Duodenal mucosa (tissue), 2 donors: Measurements from ENCODE around the gene ADCY1.
"Not testable (repeated sequence)": the region's sequence is repeated elsewhere in the genome, so short reads cannot be mapped to it uniquely, and the experiment has no call there.

Source experiments
- H3K27ac ChIP-seq: one replicate; pipeline ENCODE4 v1.7.0; 2013; ENCODE audit warnings: low read depth, low read length
- H3K27me3 ChIP-seq, 2 donors: one replicate each; pipeline ENCODE4 v1.7.0; 2013; ENCODE audit warnings: low read length in 2 of 2, control low read depth in 1 of 2; ENCODE audit not compliant: insufficient read depth in 2 of 2, control insufficient read depth in 1 of 2
- H3K36me3 ChIP-seq, 2 donors: one replicate each; pipeline ENCODE4 v1.7.0; 2013; ENCODE audit warnings: low read length in 2 of 2, control low read depth in 1 of 2; ENCODE audit not compliant: insufficient read depth in 2 of 2, control insufficient read depth in 1 of 2
- H3K4me1 ChIP-seq, 2 donors: one replicate each; pipeline ENCODE4 v1.7.0; 2013; ENCODE audit warnings: low read length in 2 of 2, control low read depth in 1 of 2; ENCODE audit not compliant: insufficient read depth in 2 of 2, control insufficient read depth in 1 of 2
- H3K4me3 ChIP-seq, 2 donors: one replicate each; pipeline ENCODE4 v1.7.0; 2013; ENCODE audit warnings: low read length in 2 of 2, low read depth in 1 of 2
- H3K9ac ChIP-seq, 2 donors: one replicate each; pipeline ENCODE4 v1.7.0; 2013; ENCODE audit warnings: low read length in 2 of 2, low read depth in 1 of 2
- H3K9me3 ChIP-seq, 2 donors: one replicate each; pipeline ENCODE4 v1.7.0; 2013; ENCODE audit warnings: low read length in 2 of 2, control low read depth in 1 of 2; ENCODE audit not compliant: control insufficient read depth in 1 of 2

The ADCY1 gene

DNA sequence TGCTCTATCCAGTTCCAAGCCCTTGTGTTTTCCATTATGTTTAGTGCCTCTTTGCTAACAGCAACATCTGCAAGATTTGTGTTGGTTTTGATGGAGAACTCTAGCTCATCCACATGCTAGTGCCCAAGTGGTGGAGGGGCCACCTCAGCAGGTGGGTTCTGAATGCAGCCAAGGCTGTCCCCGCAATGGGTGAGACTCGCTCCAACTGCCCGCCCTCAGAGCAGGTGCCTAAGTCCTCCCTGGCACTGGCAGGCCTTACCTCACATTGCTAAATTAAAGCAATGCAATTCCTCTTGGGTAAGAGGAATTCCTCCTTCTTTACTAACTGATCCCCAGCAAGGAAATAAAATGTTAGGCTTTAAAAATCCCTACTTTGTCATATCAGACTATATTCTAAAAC lies 146.8 kb downstream of the ADCY1 start:
- no peaks in the 10 kb centered on the region for H3K4me1 ChIP-seq
- peaks cover 0 to 15% of the 10 kb centered on the region in 2 donors for H3K36me3 ChIP-seq
- no peak overlapping the region for H3K4me3 ChIP-seq
- no peak overlapping the region for H3K9ac ChIP-seq
- H3K9me3 ChIP-seq = no peaks in the 10 kb centered on the region
- H3K27me3 ChIP-seq = no peaks in the 10 kb centered on the region
- no peak overlapping the region for H3K27ac ChIP-seq

GRCh38 chr7:45721686-45722598 lies 147.8 kb downstream of the ADCY1 start:
- no peaks in the 10 kb centered on the region for H3K27me3 ChIP-seq
- no peaks in the 10 kb centered on the region for H3K4me1 ChIP-seq
- no peak overlapping the region for H3K27ac ChIP-seq

GRCh38 chr7:45725231-45725630 lies 151.1 kb downstream of the ADCY1 start:
- not testable (repeated sequence) for H3K9ac ChIP-seq, H3K4me1 ChIP-seq
- peaks cover 10 to 30% of the 10 kb centered on the region in 2 donors for H3K36me3 ChIP-seq

More at GRCh38 chr7:45721686-45722598, 147.8 kb downstream of the ADCY1 start:
- peaks cover 3 to 21% of the 10 kb centered on the region in 2 donors for H3K36me3 ChIP-seq
- H3K9me3 ChIP-seq = no peaks in the 10 kb centered on the region
- no peak overlapping the region for H3K4me3 ChIP-seq
- H3K9ac ChIP-seq = no peak overlapping the region

DNA sequence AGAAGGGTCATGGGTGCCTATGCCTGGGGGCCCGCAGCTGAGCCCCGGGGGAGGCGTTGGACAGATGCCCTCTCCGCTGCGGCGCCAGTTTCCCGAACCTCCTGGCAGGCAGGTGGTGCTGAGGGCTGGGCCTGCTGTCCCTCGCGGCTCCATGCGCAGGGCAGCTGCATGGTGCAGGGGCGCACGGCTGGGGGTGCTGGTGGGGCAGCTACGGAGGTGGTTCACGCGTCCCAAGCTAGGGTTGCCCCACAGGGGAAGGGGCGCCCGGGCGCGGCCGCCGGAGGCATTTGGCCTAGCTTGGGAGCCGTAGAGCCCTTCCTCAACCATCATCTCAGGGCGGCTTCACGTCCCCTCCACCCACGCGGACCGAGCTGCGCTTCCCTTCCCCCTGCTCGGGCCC lies 152.7 kb downstream of the ADCY1 start:
- Histone ChIP-seq H3K4me3 (no peak overlapping the region), H3K9ac (no peak overlapping the region), H3K27me3 (no peaks in the 10 kb centered on the region), H3K9me3 (no peaks in the 10 kb centered on the region), H3K27ac (no peak overlapping the region), H3K36me3 (peaks cover 10 to 30% of the 10 kb centered on the region in 2 donors), H3K4me1 (no peaks in the 10 kb centered on the region)

More at GRCh38 chr7:45725231-45725630, 151.1 kb downstream of the ADCY1 start:
- H3K4me3 ChIP-seq, H3K9me3 ChIP-seq, H3K27me3 ChIP-seq, H3K27ac ChIP-seq: not testable (repeated sequence)

DNA sequence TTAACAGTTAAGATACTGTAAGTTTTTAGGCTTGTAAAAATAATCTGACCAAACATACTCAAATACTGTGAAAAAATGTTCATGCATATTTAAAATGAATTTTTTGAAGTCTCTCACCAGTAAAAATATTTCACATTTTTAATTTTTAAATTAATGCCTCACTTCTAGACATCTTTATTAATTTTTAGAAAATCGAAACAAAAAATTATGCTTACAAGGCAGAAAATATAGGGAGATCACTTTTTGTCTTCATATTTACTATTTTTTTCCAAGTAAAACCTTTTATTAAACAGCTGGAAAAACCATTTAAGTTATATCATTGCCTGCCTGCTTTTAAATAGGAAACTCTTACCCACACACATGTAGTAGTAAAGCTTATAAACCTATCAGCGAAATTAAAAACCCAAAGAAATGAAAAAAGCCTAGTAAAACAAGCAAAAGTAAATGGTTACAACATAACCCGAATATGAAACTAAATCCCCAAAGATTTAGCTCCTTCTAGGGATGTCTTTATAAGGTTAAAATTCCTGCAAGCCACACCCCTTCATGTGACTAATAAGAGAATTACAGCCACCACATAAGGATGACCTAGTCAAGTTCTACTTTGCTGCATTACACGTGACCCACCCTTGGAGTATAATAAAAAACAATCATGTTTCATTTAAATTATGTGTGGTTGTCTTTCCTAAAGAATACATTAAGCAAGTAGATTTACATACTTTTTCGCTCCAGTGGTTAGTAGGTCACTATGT lies 157.7 kb downstream of the ADCY1 start:
- peaks cover 8 to 13% of the 10 kb centered on the region in 2 donors for H3K36me3 ChIP-seq
- H3K27ac ChIP-seq, H3K9ac ChIP-seq, H3K9me3 ChIP-seq, H3K4me3 ChIP-seq, H3K4me1 ChIP-seq, H3K27me3 ChIP-seq: not testable (repeated sequence)

GRCh38 chr7:45738920-45739319 lies 164.8 kb downstream of the ADCY1 start:
- H3K27me3 ChIP-seq, H3K9me3 ChIP-seq, H3K4me3 ChIP-seq, H3K4me1 ChIP-seq, H3K27ac ChIP-seq, H3K9ac ChIP-seq, H3K36me3 ChIP-seq: not testable (repeated sequence)

DNA sequence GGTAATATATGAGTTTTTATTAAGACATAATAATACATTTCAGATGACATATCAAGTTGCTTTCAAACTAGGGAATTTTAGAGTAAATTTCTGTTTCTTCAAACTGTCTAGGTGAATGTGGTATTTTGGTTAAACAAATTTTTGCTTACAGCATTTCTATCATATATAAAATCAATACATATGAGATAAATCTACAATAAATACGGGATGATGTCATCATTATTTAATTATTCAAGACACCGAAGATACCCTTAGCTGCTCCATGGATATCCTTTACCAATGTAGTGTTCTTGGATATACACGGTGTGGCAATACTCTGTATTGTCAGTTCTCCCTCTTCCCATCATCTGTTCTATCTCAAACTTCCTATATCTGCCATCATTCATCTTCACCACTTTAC lies 166.4 kb downstream of the ADCY1 start:
- H3K36me3 ChIP-seq = peaks cover 0 to 15% of the 10 kb centered on the region in 2 donors

GRCh38 chr7:45748976-45749375 lies 174.8 kb downstream of the ADCY1 start:
- not testable (repeated sequence) for H3K27me3 ChIP-seq, H3K27ac ChIP-seq, H3K4me3 ChIP-seq, H3K4me1 ChIP-seq, H3K9ac ChIP-seq, H3K9me3 ChIP-seq
- peaks cover 0 to 12% of the 10 kb centered on the region in 2 donors for H3K36me3 ChIP-seq

More for the DNA sequence above, 166.4 kb downstream of the ADCY1 start:
- not testable (repeated sequence) for H3K27me3 ChIP-seq, H3K27ac ChIP-seq, H3K9me3 ChIP-seq, H3K9ac ChIP-seq, H3K4me1 ChIP-seq, H3K4me3 ChIP-seq

- not testable (repeated sequence) for H3K4me1 ChIP-seq, H3K4me3 ChIP-seq, H3K27me3 ChIP-seq, H3K9me3 ChIP-seq, H3K36me3 ChIP-seq, H3K27ac ChIP-seq, H3K9ac ChIP-seq
Observed at GRCh38 chr7:45751352-45751751, 177.2 kb downstream of the ADCY1 start.

GRCh38 chr7:45756333-45756732 lies 182.2 kb downstream of the ADCY1 start:
- H3K9ac ChIP-seq, H3K27me3 ChIP-seq, H3K9me3 ChIP-seq, H3K4me1 ChIP-seq, H3K36me3 ChIP-seq, H3K4me3 ChIP-seq, H3K27ac ChIP-seq: not testable (repeated sequence)
